GM18873 (cell line): ENCODE measurements around the gene FAM168A.

Experiments used
- ATAC-seq: cut with Tn5 transposase; IDR thresholded peaks from one replicate; pipeline ENCODE4 v1.9.1; 2021; ENCODE audit warnings: mild to moderate bottlenecking, moderate library complexity, moderate number of reproducible peaks; ENCODE audit not compliant: unreplicated experiment, low FRiP score

The FAM168A gene

GRCh38 chr11:73524774-73525173 is 73.1 kb downstream of the FAM168A start:
- no peak for ATAC-seq

DNA sequence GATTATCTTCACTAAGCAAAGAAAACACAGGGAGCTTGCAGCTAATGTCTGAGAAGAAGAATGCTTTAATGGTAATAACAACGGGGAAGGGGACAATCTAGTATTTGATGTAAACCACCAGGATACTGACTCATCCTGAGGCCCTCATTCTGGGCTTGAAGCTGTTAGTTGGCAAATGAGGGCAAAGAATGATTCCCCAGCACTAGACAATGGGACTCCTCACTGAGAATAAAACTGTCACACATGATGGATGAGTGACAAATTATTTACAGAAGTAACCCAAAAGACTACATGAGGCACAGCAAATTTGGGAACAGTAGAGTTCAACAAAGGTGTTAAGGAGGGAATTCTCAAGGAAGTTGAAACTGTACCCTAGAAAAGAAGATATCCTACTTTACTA is 76.3 kb downstream of the FAM168A start:
- no peak for ATAC-seq

DNA sequence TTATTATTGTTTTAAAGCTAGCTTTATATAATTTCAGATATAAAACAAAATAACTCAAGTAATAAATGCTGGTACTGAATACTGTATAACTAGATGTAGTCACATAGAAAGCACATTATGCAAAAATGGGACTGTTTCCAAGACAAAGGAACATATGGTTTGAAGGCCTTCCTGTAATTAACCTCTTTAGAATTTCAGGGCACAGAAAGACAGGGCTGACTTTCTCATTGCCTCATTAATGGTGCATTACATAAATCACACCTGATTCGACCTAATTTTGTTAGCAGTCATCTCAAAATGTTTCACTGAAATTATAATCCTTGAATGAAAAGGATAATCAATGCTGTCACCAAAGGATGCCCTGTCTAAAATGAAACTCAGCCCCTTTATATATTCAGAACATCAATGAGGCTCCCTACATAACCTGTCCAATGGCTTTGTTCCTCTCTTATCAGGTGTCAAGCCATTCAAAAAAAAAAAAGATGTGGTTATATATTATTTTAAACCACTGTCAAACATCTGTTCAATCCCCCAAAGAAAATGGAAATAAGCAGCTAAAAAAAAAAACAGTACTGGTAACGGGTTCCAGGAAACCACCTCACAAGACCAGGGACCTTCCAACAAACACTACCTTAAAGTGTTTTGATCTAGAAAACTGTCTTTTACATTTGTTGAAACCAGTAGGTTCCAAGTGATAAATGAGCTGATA is 77.4 kb downstream of the FAM168A start:
- ATAC-seq: no peak

GRCh38 chr11:73519266-73519665 is 78.6 kb downstream of the FAM168A start:
- no peak for ATAC-seq

DNA sequence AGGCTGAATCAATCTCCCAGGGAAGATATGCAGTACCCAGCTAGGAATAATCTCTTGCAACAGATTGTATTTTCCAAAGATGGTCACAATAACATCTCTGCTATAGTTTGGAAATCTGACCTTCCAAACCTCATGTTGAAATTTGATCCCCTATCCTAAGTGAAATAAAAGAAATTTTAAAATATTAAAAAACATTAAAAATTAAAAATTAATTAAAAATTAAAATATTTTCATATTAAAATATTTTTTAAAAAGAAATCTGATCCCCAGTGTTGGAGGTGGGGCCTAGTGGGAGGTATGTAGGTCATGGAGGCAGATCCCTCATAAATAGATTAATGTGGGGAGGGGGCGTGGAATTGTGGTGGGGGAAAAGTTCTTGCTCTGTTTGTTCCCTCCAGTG is 79.7 kb downstream of the FAM168A start:
- ATAC-seq: no peak

DNA sequence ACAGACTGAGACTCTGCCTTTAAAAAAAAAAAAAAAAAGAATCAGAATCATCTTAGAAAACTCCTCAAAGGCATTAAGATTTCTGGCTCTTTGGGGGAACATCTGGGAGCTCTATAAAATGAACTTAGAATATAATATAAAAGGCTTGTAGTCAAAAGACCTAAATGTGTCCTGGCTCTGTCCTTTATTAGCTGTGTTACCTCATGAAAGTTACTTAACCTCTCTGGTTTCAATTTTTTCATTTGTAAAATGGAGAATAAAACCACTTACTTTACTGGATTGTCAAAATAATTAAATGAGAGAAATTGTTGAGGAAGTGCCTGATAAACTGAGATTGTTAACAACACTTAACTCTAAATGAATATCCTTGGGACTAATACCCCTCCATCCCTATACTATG is 81.8 kb downstream of the FAM168A start:
- ATAC-seq: no peak

- no peak for ATAC-seq
Observed at GRCh38 chr11:73513707-73514106, 84.2 kb downstream of the FAM168A start.

GRCh38 chr11:73510877-73511276 is 87.0 kb downstream of the FAM168A start:
- ATAC-seq: no peak

DNA sequence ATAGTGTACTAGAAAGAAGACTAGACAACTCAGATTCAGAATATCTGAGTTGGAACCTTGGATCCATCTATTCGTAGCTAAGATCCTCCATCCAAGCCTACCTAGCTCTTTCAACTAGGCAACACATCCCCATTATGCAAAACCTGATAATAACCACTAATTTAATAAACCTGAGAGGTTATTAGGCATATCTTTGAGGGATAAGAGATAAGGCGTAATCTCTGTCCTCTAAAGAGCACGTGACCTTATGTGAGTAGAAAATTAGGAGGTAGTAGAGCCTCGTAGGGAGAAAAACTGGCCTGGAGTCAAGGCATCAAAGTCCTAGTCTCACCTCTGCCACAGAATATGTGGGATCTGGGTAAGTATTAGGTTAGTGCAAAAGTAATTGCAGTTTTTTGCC is 87.8 kb downstream of the FAM168A start:
- ATAC-seq: no peak

DNA sequence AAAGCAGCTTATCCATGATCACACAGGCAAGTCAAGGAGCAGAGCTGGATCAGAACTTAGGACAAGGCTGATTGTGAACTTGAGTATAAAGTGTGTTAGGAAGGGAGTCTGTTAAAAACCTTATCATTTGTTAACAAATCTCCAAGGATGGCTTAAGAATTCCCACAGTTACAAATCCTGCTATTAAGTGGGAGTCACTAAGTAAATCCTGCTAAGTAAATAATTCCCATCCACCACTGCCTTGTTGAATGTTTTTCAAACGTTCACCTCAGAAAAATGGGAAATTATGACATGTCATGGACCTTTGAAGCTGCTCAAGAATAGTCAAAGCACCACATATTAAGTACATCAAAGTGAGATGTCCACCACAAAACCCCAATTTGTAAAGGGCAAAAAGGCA is 88.7 kb downstream of the FAM168A start:
- ATAC-seq: no peak

GRCh38 chr11:73508243-73509176 is 89.4 kb downstream of the FAM168A start:
- ATAC-seq: no peak

- no peak for ATAC-seq
Observed at GRCh38 chr11:73507086-73507485, 90.8 kb downstream of the FAM168A start.

DNA sequence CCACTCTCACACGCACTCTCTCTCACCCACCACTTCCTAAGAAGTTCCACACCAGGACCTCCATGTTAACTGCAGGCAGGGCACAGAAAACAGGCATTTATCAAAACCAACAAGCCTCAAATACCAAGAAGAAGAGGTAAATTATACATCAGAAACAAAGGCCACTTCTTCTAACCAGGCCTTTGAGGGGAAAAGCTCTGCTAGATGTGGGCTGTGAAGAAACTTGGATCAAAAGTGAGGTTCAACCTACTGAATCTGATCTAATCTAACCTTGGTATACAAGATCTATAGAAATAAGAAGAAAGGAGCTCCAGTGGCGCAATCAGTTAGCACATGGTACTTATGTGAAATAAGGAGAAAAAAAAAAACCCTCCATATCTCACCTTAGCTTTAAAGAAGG is 91.9 kb downstream of the FAM168A start:
- ATAC-seq: no peak

- ATAC-seq: no peak
Observed at GRCh38 chr11:73498343-73498742, 99.6 kb downstream of the FAM168A start.

- no peak for ATAC-seq
Observed at GRCh38 chr11:73496134-73496533, 101.8 kb downstream of the FAM168A start.

DNA sequence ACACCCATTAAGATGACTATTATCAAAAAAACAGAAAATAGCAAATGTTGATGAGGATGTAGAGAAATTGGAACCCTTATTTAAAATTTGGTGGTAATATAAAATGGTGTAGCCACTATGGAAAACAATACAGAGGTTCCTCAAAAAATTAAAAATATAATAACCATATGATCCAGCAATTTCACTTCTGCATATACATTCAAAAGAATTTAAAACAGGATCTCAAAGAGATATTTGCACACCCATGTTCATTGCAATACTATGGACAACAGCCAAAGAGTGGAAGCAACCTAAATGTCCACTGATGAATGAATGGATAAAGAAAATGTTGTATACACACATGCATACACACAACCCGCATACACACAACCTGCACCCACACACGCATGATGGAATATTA is 102.2 kb downstream of the FAM168A start:
- no peak for ATAC-seq

DNA sequence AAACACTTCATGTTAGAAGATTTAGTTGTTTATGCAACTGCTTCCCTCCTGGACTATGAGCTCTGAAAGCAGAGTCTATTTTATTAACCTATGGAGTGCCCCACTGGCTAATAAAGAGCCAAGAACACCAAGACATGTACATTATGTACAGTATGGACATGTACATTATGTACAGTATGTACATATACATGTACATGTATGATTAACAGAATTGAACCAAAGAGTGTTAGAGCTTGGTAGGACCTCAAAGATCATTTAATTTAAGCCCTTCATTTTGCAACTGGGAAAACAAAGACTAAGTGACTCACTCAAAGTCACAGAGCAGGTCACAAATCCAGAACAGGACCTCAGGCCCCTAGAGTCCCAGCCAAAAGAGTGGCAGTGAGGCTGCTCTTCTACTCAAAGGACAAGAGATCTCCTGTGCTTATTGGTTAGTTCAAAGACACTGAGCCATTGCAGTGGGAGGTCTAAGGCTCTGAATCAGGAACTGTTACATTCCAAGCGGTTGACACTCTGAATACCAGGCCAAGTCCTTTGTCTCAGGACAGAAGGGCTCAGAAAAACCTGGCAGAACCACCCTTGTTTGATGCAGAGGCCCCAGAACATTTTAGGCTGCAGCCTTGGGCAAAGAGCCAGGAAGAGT is 103.8 kb downstream of the FAM168A start:
- no peak for ATAC-seq

DNA sequence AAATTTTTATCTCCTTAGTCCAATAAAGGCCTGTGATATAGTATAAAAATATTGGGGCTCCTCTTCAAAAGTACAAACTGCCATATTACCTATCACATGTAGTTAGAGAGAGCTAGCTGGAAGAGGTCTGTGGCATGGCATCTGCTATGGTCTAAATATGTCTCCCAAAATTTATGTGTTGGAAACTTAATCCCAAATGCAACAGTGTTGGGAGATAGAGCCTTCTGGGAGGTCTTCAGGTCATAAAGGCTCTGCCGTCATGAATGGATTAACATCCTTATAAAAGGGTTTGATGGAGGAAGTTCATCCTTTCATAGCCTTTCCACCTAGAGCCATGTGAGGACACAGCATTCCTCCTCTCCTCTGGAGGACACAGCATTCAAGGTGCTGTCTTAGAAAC is 116.3 kb downstream of the FAM168A start:
- ATAC-seq: no peak

DNA sequence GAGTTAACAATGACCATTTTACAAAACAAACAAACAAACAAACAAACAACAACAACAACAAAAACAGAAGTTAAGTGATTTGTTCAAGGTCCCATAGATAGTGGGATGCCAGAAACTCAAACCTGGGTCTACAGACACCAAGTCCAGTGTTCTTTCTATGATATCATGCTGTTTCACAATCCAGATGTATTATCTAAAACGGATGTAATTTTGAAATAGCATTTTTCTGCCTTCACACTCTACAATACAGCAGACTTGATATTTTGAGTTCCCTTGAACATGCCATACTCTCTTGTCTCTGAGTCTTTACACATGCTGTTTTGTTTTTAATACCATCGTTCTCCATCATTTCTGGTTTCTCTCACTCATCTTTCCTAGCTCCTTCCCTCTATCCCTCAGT is 117.2 kb downstream of the FAM168A start:
- ATAC-seq: no peak

- ATAC-seq: no peak
Observed at GRCh38 chr11:73478737-73479347, 119.1 kb downstream of the FAM168A start.

- ATAC-seq: no peak
Observed at GRCh38 chr11:73477518-73477917, 120.4 kb downstream of the FAM168A start.
